Measurements from ENCODE around the gene KRTAP4-12. TPM values are rescaled to one million over a fixed set of nuclear protein-coding genes. Genes with fewer than 3 reads are reported as not detected.

The KRTAP4-12 gene
- total and polyA plus RNA-seq, 12 donors, result not detected

- ATAC-seq (no peak), DNase-seq (no peak)
- intact Hi-C loops (cut with DNase I), result loop anchor here in 1 of 10 donors (5.0 kb wide), 1 partner anchor 85 kb away; the partner anchor contains the start of gene KRTAP4-3
- TF ChIP-seq, protein P1, sequence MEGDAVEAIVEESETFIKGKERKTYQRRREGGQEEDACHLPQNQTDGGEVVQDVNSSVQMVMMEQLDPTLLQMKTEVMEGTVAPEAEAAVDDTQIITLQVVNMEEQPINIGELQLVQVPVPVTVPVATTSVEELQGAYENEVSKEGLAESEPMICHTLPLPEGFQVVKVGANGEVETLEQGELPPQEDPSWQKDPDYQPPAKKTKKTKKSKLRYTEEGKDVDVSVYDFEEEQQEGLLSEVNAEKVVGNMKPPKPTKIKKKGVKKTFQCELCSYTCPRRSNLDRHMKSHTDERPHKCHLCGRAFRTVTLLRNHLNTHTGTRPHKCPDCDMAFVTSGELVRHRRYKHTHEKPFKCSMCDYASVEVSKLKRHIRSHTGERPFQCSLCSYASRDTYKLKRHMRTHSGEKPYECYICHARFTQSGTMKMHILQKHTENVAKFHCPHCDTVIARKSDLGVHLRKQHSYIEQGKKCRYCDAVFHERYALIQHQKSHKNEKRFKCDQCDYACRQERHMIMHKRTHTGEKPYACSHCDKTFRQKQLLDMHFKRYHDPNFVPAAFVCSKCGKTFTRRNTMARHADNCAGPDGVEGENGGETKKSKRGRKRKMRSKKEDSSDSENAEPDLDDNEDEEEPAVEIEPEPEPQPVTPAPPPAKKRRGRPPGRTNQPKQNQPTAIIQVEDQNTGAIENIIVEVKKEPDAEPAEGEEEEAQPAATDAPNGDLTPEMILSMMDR (IDR thresholded peaks at IDR 0.05), result no peak
- no peaks in the 10 kb centered on the region for H3K9me3 ChIP-seq
- no peaks in the 10 kb centered on the region for H3K4me1 ChIP-seq
- no peak overlapping the region for H3K4me3 ChIP-seq
- H3K36me3 ChIP-seq, result no peaks in the 10 kb centered on the region
- H3K27me3 ChIP-seq, result peaks cover 0 to 22% (median 5%) of the 10 kb centered on the region in 7 donors
- 58% methylated on average over 4 of the region's 4 CpGs for WGBS, 2 donors
- no peak overlapping the region for H3K27ac ChIP-seq
Measured at GRCh38 chr17:41082626-41083025, 41.4 kb downstream of the KRTAP4-12 start.

DNA sequence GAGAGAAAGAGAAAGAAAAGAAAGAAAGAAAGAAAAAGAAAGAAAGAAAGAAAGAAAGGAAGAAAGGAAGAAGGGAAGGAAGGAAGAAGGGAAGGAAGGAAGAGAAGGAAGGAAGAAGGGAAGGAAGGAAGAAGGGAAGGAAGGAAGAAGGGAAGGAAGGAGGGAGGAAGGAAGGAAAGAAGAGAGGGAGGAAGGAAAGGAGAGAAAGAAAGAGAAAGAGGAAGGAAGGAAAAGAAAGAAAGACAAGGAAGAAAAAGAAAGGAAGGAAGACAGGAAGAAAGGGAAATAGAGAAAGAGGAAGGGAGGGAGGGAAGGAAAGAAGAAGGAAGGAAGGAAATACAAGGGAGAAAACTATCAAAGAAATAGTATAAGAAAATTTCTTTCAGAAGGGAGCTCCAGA lies 47.2 kb downstream of the KRTAP4-12 start:
- no peak for DNase-seq
- H3K27me3 ChIP-seq, result peaks cover 3 to 35% (median 13%) of the 10 kb centered on the region in 7 donors
- intact Hi-C loops (cut with DNase I), result no loop called here

GRCh38 chr17:41073676-41074075 lies 50.3 kb downstream of the KRTAP4-12 start:
- no peaks in the 10 kb centered on the region for H3K4me1 ChIP-seq
- H3K9me3 ChIP-seq, result no peaks in the 10 kb centered on the region
- no peak overlapping the region for H3K27ac ChIP-seq
- H3K27me3 ChIP-seq, result peaks cover 3 to 21% (median 11%) of the 10 kb centered on the region in 7 donors
- ATAC-seq, result no peak
- H3K36me3 ChIP-seq, result no peaks in the 10 kb centered on the region
- no peak for DNase-seq
- TF ChIP-seq, protein P1 (IDR thresholded peaks at IDR 0.05), result no peak
- intact Hi-C loops (cut with DNase I), result no loop called here
- WGBS, 2 donors, result 88 to 90% methylated on average over 2 of the region's 2 CpGs
- H3K4me3 ChIP-seq, result no peak overlapping the region

More for the DNA sequence above, 47.2 kb downstream of the KRTAP4-12 start:
- H3K4me1 ChIP-seq, result no peaks in the 10 kb centered on the region
- TF ChIP-seq, protein P1 (IDR thresholded peaks at IDR 0.05), result no peak
- H3K27ac ChIP-seq, result no peak overlapping the region
- H3K36me3 ChIP-seq, result no peaks in the 10 kb centered on the region
- ATAC-seq, result no peak
- H3K9me3 ChIP-seq, result no peaks in the 10 kb centered on the region
- H3K4me3 ChIP-seq, result no peak overlapping the region

Other genes with a start within 250 kb of the KRTAP4-12 start
Only the 30 nearest of the 39 such genes appear.
- not detected for gene KRT40, start 139.9 kb downstream of the KRTAP4-12 start, total RNA-seq
- gene KRT40, start 139.9 kb downstream of the KRTAP4-12 start, polyA plus RNA-seq, result not detected
- not detected for gene KRTAP3-3, start 130.0 kb downstream of the KRTAP4-12 start, total RNA-seq
- not detected for gene KRTAP3-3, start 130.0 kb downstream of the KRTAP4-12 start, polyA plus RNA-seq
- gene KRTAP3-2, start 124.3 kb downstream of the KRTAP4-12 start, total RNA-seq, result not detected
- not detected for gene KRTAP3-2, start 124.3 kb downstream of the KRTAP4-12 start, polyA plus RNA-seq
- not detected for gene KRTAP3-1, start 115.1 kb downstream of the KRTAP4-12 start, total RNA-seq
- gene KRTAP3-1, start 115.1 kb downstream of the KRTAP4-12 start, polyA plus RNA-seq, result not detected
- not detected for gene KRTAP1-5, start 97.0 kb downstream of the KRTAP4-12 start, total RNA-seq
- not detected for gene KRTAP1-5, start 97.0 kb downstream of the KRTAP4-12 start, polyA plus RNA-seq
- gene KRTAP1-4, start 94.0 kb downstream of the KRTAP4-12 start, total RNA-seq, result not detected
- gene KRTAP1-4, start 94.0 kb downstream of the KRTAP4-12 start, polyA plus RNA-seq, result not detected
- not detected for gene KRTAP1-3, start 89.3 kb downstream of the KRTAP4-12 start, total RNA-seq
- gene KRTAP1-3, start 89.3 kb downstream of the KRTAP4-12 start, polyA plus RNA-seq, result not detected
- gene KRTAP1-1, start 82.7 kb downstream of the KRTAP4-12 start, total RNA-seq, result not detected
- not detected for gene KRTAP1-1, start 82.7 kb downstream of the KRTAP4-12 start, polyA plus RNA-seq
- not detected for gene KRTAP2-1, start 76.9 kb downstream of the KRTAP4-12 start, total RNA-seq
- gene KRTAP2-1, start 76.9 kb downstream of the KRTAP4-12 start, polyA plus RNA-seq, result not detected
- not detected for gene KRTAP2-2, start 69.0 kb downstream of the KRTAP4-12 start, total RNA-seq
- not detected for gene KRTAP2-2, start 69.0 kb downstream of the KRTAP4-12 start, polyA plus RNA-seq
- gene KRTAP2-3, start 64.1 kb downstream of the KRTAP4-12 start, total RNA-seq, result not detected
- gene KRTAP2-3, start 64.1 kb downstream of the KRTAP4-12 start, polyA plus RNA-seq, result not detected
- not detected for gene KRTAP2-4, start 58.3 kb downstream of the KRTAP4-12 start, total RNA-seq
- not detected for gene KRTAP2-4, start 58.3 kb downstream of the KRTAP4-12 start, polyA plus RNA-seq
- not detected for gene KRTAP4-7, start 40.0 kb downstream of the KRTAP4-12 start, total RNA-seq
- gene KRTAP4-7, start 40.0 kb downstream of the KRTAP4-12 start, polyA plus RNA-seq, result not detected
- gene KRTAP4-8, start 26.0 kb downstream of the KRTAP4-12 start, total RNA-seq, result not detected
- gene KRTAP4-8, start 26.0 kb downstream of the KRTAP4-12 start, polyA plus RNA-seq, result not detected
- not detected for gene KRTAP4-16, start 22.0 kb downstream of the KRTAP4-12 start, total RNA-seq
- not detected for gene KRTAP4-16, start 22.0 kb downstream of the KRTAP4-12 start, polyA plus RNA-seq
- not detected for gene KRTAP4-9, start 18.8 kb downstream of the KRTAP4-12 start, total RNA-seq
- not detected for gene KRTAP4-9, start 18.8 kb downstream of the KRTAP4-12 start, polyA plus RNA-seq
- not detected for gene KRTAP4-11, start 5.8 kb downstream of the KRTAP4-12 start, total RNA-seq
- gene KRTAP4-11, start 5.8 kb downstream of the KRTAP4-12 start, polyA plus RNA-seq, result not detected
- not detected for gene KRTAP4-6, start 16.4 kb upstream of the KRTAP4-12 start, total RNA-seq
- gene KRTAP4-6, start 16.4 kb upstream of the KRTAP4-12 start, polyA plus RNA-seq, result not detected
- not detected for gene KRTAP4-5, start 25.6 kb upstream of the KRTAP4-12 start, total RNA-seq
- gene KRTAP4-5, start 25.6 kb upstream of the KRTAP4-12 start, polyA plus RNA-seq, result not detected
- gene KRTAP4-4, start 36.6 kb upstream of the KRTAP4-12 start, total RNA-seq, result not detected
- gene KRTAP4-4, start 36.6 kb upstream of the KRTAP4-12 start, polyA plus RNA-seq, result not detected
- not detected for gene KRTAP4-3, start 44.0 kb upstream of the KRTAP4-12 start, total RNA-seq
- gene KRTAP4-3, start 44.0 kb upstream of the KRTAP4-12 start, polyA plus RNA-seq, result not detected
- not detected for gene KRTAP4-2, start 54.0 kb upstream of the KRTAP4-12 start, total RNA-seq
- gene KRTAP4-2, start 54.0 kb upstream of the KRTAP4-12 start, polyA plus RNA-seq, result not detected
- not detected for gene KRTAP4-1, start 60.7 kb upstream of the KRTAP4-12 start, total RNA-seq
- not detected for gene KRTAP4-1, start 60.7 kb upstream of the KRTAP4-12 start, polyA plus RNA-seq
- not detected for gene KRTAP9-1, start 65.7 kb upstream of the KRTAP4-12 start, total RNA-seq
- not detected for gene KRTAP9-1, start 65.7 kb upstream of the KRTAP4-12 start, polyA plus RNA-seq
- gene KRTAP9-2, start 102.5 kb upstream of the KRTAP4-12 start, total RNA-seq, result not detected
- not detected for gene KRTAP9-2, start 102.5 kb upstream of the KRTAP4-12 start, polyA plus RNA-seq
- not detected for gene KRTAP9-3, start 108.3 kb upstream of the KRTAP4-12 start, total RNA-seq
- not detected for gene KRTAP9-3, start 108.3 kb upstream of the KRTAP4-12 start, polyA plus RNA-seq
- not detected for gene KRTAP9-8, start 113.8 kb upstream of the KRTAP4-12 start, total RNA-seq
- gene KRTAP9-8, start 113.8 kb upstream of the KRTAP4-12 start, polyA plus RNA-seq, result not detected
- gene KRTAP9-4, start 125.5 kb upstream of the KRTAP4-12 start, total RNA-seq, result not detected
- not detected for gene KRTAP9-4, start 125.5 kb upstream of the KRTAP4-12 start, polyA plus RNA-seq
- gene KRTAP9-9, start 131.2 kb upstream of the KRTAP4-12 start, total RNA-seq, result not detected
- not detected for gene KRTAP9-9, start 131.2 kb upstream of the KRTAP4-12 start, polyA plus RNA-seq
- not detected for gene KRTAP9-6, start 141.2 kb upstream of the KRTAP4-12 start, total RNA-seq
- gene KRTAP9-6, start 141.2 kb upstream of the KRTAP4-12 start, polyA plus RNA-seq, result not detected